ENCODE results near the gene ASPG. TPM values are rescaled to one million over a fixed set of nuclear protein-coding genes. Genes with fewer than 3 reads are reported as not detected.

Gene ASPG
- total RNA-seq, 1 donor from 2014 or later, result 4.4 TPM

GRCh38 chr14:104112609-104113571 is 27.4 kb downstream of the ASPG start:
- peak; percentile 39 for DNase-seq (ENCODE audit: low spot score)
- intact Hi-C loops (cut with DNase I), result no loop called here

- peak; percentile 66 for DNase-seq (ENCODE audit: low spot score)
- intact Hi-C loops (cut with DNase I), result no loop called here
Observed at GRCh38 chr14:104113631-104114420, 28.3 kb downstream of the ASPG start.

GRCh38 chr14:104114421-104115130 is 29.1 kb downstream of the ASPG start:
- intact Hi-C loops (cut with DNase I), result no loop called here
- peak; percentile 57 for DNase-seq (ENCODE audit: low spot score)

GRCh38 chr14:104115131-104115600 is 29.7 kb downstream of the ASPG start:
- peak; percentile 70 for DNase-seq (ENCODE audit: low spot score)
- intact Hi-C loops (cut with DNase I), result no loop called here

- DNase-seq (ENCODE audit: low spot score), result peak; percentile 49
- intact Hi-C loops (cut with DNase I), result no loop called here
Observed at GRCh38 chr14:104115691-104116287, 30.3 kb downstream of the ASPG start.

GRCh38 chr14:104116288-104116755 is 30.8 kb downstream of the ASPG start:
- peak; percentile 63 for DNase-seq (ENCODE audit: low spot score)
- intact Hi-C loops (cut with DNase I), result no loop called here

- intact Hi-C loops (cut with DNase I), result no loop called here
- peak; percentile 53 for DNase-seq (ENCODE audit: low spot score)
Observed at GRCh38 chr14:104116756-104117340, 31.3 kb downstream of the ASPG start.

GRCh38 chr14:104117341-104118005 is 32.0 kb downstream of the ASPG start:
- DNase-seq (ENCODE audit: low spot score), result peak; percentile 50
- intact Hi-C loops (cut with DNase I), result no loop called here

GRCh38 chr14:104118006-104118844 is 32.7 kb downstream of the ASPG start:
- intact Hi-C loops (cut with DNase I), result no loop called here
- DNase-seq (ENCODE audit: low spot score), result peak; percentile 49

GRCh38 chr14:104119119-104119487 is 33.6 kb downstream of the ASPG start:
- peak; percentile 39 for DNase-seq (ENCODE audit: low spot score)
- intact Hi-C loops (cut with DNase I), result no loop called here

GRCh38 chr14:104119488-104120251 is 34.2 kb downstream of the ASPG start:
- intact Hi-C loops (cut with DNase I), result no loop called here
- DNase-seq (ENCODE audit: low spot score), result peak; percentile 60

GRCh38 chr14:104120281-104120741 is 34.8 kb downstream of the ASPG start:
- DNase-seq (ENCODE audit: low spot score), result peak; percentile 9
- intact Hi-C loops (cut with DNase I), result no loop called here

- DNase-seq (ENCODE audit: low spot score), result peak; percentile 15
Observed at GRCh38 chr14:104121142-104121541, 35.6 kb downstream of the ASPG start.

GRCh38 chr14:104123879-104124278 is 38.4 kb downstream of the ASPG start:
- no peak for DNase-seq (ENCODE audit: low spot score)
- intact Hi-C loops (cut with DNase I), result no loop called here

More at GRCh38 chr14:104121142-104121541, 35.6 kb downstream of the ASPG start:
- intact Hi-C loops (cut with DNase I), result no loop called here

GRCh38 chr14:104125011-104125410 is 39.5 kb downstream of the ASPG start:
- intact Hi-C loops (cut with DNase I), result no loop called here
- DNase-seq (ENCODE audit: low spot score), result no peak

GRCh38 chr14:104126753-104127152 is 41.3 kb downstream of the ASPG start:
- intact Hi-C loops (cut with DNase I), result no loop called here
- DNase-seq (ENCODE audit: low spot score), result no peak

GRCh38 chr14:104128981-104129380 is 43.5 kb downstream of the ASPG start:
- intact Hi-C loops (cut with DNase I), result no loop called here
- DNase-seq (ENCODE audit: low spot score), result no peak
